Parathyroid adenoma (tissue), 2 donors: ENCODE data around the gene TNNC1.
A peak's percentile ranks its signal among the peaks of the same experiment; 100 is the strongest.

Experiments used
- H2AFZ ChIP-seq: fragments of 300-600 bp; sonication (generic); one replicate; pipeline ENCODE4 v1.7.0; 2017; ENCODE audit warnings: antibody characterized with exemption, mild to moderate bottlenecking
- H3K27ac ChIP-seq: fragments of 300-600 bp; sonication (generic); one replicate; pipeline ENCODE4 v1.7.0; 2017
- H3K27me3 ChIP-seq: fragments of 300-600 bp; sonication (generic); one replicate; pipeline ENCODE4 v1.7.0; 2017; ENCODE audit warnings: low read length; ENCODE audit not compliant: control insufficient read depth, insufficient read depth
- H3K36me3 ChIP-seq: fragments of 300-600 bp; sonication (generic); one replicate; pipeline ENCODE4 v1.7.0; 2017; ENCODE audit warnings: low read length; ENCODE audit not compliant: control insufficient read depth, insufficient read depth
- H3K4me1 ChIP-seq: fragments of 300-600 bp; sonication (generic); one replicate; pipeline ENCODE4 v1.7.0; 2017; ENCODE audit warnings: control low read depth
- H3K4me2 ChIP-seq: fragments of 300-600 bp; sonication (generic); one replicate; pipeline ENCODE4 v1.7.0; 2017; ENCODE audit warnings: low read length
- H3K4me3 ChIP-seq: fragments of 300-600 bp; sonication (generic); one replicate; pipeline ENCODE4 v1.7.0; 2017; ENCODE audit warnings: low read depth, low read length
- H3K79me2 ChIP-seq: fragments of 300-600 bp; sonication (generic); one replicate; pipeline ENCODE4 v1.7.0; 2017; ENCODE audit warnings: control low read depth
- H3K9ac ChIP-seq: fragments of 300-600 bp; sonication (generic); one replicate; pipeline ENCODE4 v1.7.0; 2017; ENCODE audit warnings: mild to moderate bottlenecking
- H3K9me3 ChIP-seq: fragments of 300-600 bp; sonication (generic); one replicate; pipeline ENCODE4 v1.7.0; 2017; ENCODE audit warnings: low read length; ENCODE audit not compliant: control insufficient read depth
- CTCF ChIP-seq: fragments of 300-600 bp; sonication (generic); IDR thresholded peaks from one replicate; pipeline ENCODE4 v1.7.0; 2017; ENCODE audit warnings: antibody characterized with exemption, mild to moderate bottlenecking
- donor health status: primary hyperparathyroidism.

The TNNC1 gene

GRCh38 chr3:52446631-52447511 is 7.0 kb downstream of the TNNC1 start:
- Histone ChIP-seq H2AFZ (no peak overlapping the region), H3K27me3 (no peaks in the 10 kb centered on the region), H3K9ac (no peak overlapping the region), H3K79me2 (no peaks in the 10 kb centered on the region), H3K4me1 (peaks cover 17% of the 10 kb centered on the region), H3K36me3 (no peaks in the 10 kb centered on the region), H3K27ac (no peak overlapping the region), H3K9me3 (no peaks in the 10 kb centered on the region), H3K4me3 (no peak overlapping the region), H3K4me2 (no peak overlapping the region)
- TF ChIP-seq CTCF = peak; percentile 100

- Histone ChIP-seq H3K9me3 (no peaks in the 10 kb centered on the region), H3K36me3 (no peaks in the 10 kb centered on the region), H3K4me2 (no peak overlapping the region), H3K27ac (no peak overlapping the region), H3K9ac (no peak overlapping the region), H3K4me1 (peaks cover 17% of the 10 kb centered on the region), H3K27me3 (no peaks in the 10 kb centered on the region), H3K4me3 (no peak overlapping the region), H3K79me2 (no peaks in the 10 kb centered on the region), H2AFZ (no peak overlapping the region)
- TF ChIP-seq CTCF = no peak
Measured at GRCh38 chr3:52446042-52446441, 7.8 kb downstream of the TNNC1 start.

GRCh38 chr3:52444860-52445793 is 8.7 kb downstream of the TNNC1 start, which contains the start of gene SEMA3G:
Gene SEMA3G, minus strand, starts transcription at chr3:52445103. Its CDS starts 76 bp downstream, at chr3:52445027.
- peak; percentile 55 for TF ChIP-seq CTCF
- Histone ChIP-seq H3K9me3 (no peaks in the 10 kb centered on the region), H3K9ac (no peak within 1 kb of the TSS), H3K4me1 (peaks cover 9% of the 10 kb centered on the region), H2AFZ (peak within 1 kb of the TSS; percentile 61), H3K27ac (no peak within 1 kb of the TSS), H3K4me2 (no peak within 1 kb of the TSS), H3K79me2 (no peaks in the 10 kb centered on the region), H3K27me3 (no peaks in the 10 kb centered on the region), H3K36me3 (no peaks in the 10 kb centered on the region), H3K4me3 (no peak within 1 kb of the TSS)

- no peaks in the 10 kb centered on the region for H3K36me3 ChIP-seq
- H3K4me1 ChIP-seq = peaks cover 3% of the 10 kb centered on the region
- no peak overlapping the region for H3K27ac ChIP-seq
- no peak overlapping the region for H3K4me2 ChIP-seq
- no peaks in the 10 kb centered on the region for H3K9me3 ChIP-seq
- H3K4me3 ChIP-seq = no peak overlapping the region
- no peaks in the 10 kb centered on the region for H3K27me3 ChIP-seq
- H3K79me2 ChIP-seq = no peaks in the 10 kb centered on the region
- no peak for TF ChIP-seq CTCF
- no peak overlapping the region for H3K9ac ChIP-seq
- H2AFZ ChIP-seq = no peak overlapping the region
Measured at GRCh38 chr3:52443791-52444687, 9.8 kb downstream of the TNNC1 start.
